ENCODE results near the gene SAMD4A. TPM values are rescaled to one million over a fixed set of nuclear protein-coding genes. Genes with fewer than 3 reads are reported as not detected.

The SAMD4A gene
- total RNA-seq, 1 donor from 2014 or later, result 4.7 TPM

DNA sequence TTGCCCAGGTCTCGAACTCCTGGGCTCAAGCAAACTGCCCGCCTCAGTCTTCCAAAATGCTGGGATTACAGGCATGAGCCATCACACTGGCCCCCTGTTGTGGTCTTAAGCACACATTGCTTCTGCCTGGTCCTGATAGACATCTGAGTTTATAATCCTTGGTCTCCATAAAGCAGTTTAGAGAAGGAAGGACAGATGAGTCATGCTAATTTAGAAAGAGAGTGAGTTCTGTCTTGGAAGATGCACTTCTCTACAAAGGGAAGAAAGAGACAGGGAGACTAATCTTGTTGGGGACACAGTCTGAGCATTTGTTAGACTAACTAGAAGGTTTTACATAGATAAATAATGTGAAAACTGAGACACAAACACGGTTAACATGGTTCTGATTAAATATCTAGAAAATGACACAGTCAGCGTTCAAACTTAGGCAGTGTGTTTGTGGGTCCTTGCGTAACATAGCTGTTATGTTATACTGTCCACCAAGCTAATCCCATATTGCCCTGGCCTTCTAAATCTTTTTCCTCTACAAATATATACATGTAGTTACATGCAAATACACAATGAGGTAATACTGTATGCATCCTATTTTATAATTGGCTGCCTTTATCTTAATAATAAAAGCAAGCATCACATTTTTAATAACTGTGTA lies 31.0 kb downstream of the SAMD4A start:
- Mint-ChIP-seq H3K27me3 (ENCODE audit: low read depth) (no peaks in the 10 kb centered on the region), H3K9me3 (peaks cover 2% of the 10 kb centered on the region), H3K36me3 (ENCODE audit: low read depth) (no peaks in the 10 kb centered on the region), H3K4me1 (peaks cover 10% of the 10 kb centered on the region), H3K4me3 (no peak overlapping the region), H3K27ac (ENCODE audit: unreplicated experiment) (no peak overlapping the region)
- no peak for DNase-seq (ENCODE audit: low read depth, low spot score)
- TF ChIP-seq, protein P1, sequence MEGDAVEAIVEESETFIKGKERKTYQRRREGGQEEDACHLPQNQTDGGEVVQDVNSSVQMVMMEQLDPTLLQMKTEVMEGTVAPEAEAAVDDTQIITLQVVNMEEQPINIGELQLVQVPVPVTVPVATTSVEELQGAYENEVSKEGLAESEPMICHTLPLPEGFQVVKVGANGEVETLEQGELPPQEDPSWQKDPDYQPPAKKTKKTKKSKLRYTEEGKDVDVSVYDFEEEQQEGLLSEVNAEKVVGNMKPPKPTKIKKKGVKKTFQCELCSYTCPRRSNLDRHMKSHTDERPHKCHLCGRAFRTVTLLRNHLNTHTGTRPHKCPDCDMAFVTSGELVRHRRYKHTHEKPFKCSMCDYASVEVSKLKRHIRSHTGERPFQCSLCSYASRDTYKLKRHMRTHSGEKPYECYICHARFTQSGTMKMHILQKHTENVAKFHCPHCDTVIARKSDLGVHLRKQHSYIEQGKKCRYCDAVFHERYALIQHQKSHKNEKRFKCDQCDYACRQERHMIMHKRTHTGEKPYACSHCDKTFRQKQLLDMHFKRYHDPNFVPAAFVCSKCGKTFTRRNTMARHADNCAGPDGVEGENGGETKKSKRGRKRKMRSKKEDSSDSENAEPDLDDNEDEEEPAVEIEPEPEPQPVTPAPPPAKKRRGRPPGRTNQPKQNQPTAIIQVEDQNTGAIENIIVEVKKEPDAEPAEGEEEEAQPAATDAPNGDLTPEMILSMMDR (conservative IDR thresholded peaks at IDR 0.05), result no peak

DNA sequence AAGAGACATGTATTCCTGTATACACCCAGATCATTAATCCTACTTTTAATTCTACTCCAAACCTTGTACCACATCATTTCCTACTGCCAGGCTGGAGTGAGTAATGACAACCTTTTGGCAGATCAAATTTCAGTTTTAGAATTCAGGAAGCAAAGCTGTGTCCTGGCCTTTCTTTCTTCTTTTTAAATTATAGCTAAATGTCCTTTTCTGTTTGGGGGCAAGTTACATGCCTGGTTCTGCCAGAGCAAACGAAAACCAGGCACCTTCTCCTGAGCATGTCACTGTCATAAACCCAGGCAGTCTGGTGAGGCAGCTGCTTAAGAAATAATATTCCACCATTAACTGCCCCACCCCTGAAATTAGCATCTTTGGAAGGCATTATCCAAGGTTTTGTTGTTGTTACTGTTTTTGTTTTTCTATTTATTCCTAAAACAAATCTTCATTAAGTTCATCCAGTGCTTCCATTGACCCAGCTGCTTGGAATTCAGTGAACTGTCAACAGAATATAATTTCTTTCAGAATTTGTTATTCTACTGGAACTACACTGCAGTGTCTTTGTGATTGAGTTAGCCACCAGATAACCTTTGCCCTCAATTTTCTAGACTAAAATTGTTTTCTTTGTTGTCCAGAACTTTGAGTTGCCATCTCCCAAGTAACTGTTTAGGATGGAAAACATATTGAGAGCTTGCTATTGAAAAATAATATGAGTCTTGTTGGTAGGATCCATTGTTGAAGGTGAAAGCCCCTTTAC lies 33.2 kb downstream of the SAMD4A start:
- peaks cover 10% of the 10 kb centered on the region for H3K4me1 Mint-ChIP-seq
- peaks cover 2% of the 10 kb centered on the region for H3K9me3 Mint-ChIP-seq
- no peaks in the 10 kb centered on the region for H3K36me3 Mint-ChIP-seq (ENCODE audit: low read depth)
- TF ChIP-seq, protein P1 (conservative IDR thresholded peaks at IDR 0.05), result no peak
- no peak for DNase-seq (ENCODE audit: low read depth, low spot score)
- H3K27me3 Mint-ChIP-seq (ENCODE audit: low read depth), result no peaks in the 10 kb centered on the region
- no peak overlapping the region for H3K4me3 Mint-ChIP-seq
- H3K27ac Mint-ChIP-seq (ENCODE audit: unreplicated experiment), result no peak overlapping the region

DNA sequence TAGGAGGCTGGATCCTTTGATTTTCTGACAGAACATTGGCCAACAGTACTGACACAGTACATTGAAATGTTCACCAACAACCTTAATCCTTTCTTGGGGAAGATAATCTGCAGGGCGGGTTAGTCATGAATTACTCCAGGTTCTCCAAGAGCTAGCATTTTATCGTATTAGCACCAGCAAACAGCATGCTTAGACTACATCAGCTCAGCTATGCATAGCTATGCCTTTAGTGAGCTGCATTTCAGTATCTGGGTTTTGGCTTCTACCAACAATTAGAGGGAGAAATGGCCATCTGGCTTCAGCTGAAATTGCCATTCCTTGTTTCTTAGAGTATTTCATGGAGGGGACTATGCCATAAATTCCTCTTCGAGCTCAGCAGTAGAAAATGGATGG lies 33.8 kb downstream of the SAMD4A start:
- Mint-ChIP-seq H3K36me3 (ENCODE audit: low read depth) (no peaks in the 10 kb centered on the region), H3K4me3 (no peak overlapping the region), H3K9me3 (peaks cover 2% of the 10 kb centered on the region), H3K27me3 (ENCODE audit: low read depth) (no peaks in the 10 kb centered on the region), H3K27ac (ENCODE audit: unreplicated experiment) (no peak overlapping the region), H3K4me1 (peaks cover 10% of the 10 kb centered on the region)
- no peak for DNase-seq (ENCODE audit: low read depth, low spot score)
- TF ChIP-seq, protein P1 (conservative IDR thresholded peaks at IDR 0.05), result no peak

DNA sequence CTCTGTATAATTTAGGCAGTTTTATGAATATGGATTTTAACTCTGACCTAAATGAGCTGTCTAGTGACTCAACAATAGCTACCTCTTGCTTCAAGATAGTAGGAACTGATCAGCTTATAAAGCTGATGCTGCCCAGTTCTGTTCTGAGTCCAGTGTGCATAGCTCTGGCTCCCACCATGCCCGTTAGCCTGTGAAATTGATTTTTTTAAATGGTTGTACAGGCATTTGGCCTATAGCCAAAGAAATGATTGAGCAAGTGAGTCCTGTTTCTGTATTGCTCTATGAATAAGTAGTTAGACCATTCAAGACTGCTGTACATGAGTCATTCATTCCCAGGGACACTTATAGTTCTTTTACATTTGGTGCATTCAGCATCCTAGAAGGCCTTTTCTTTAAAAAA lies 36.4 kb downstream of the SAMD4A start:
- peaks cover 5% of the 10 kb centered on the region for H3K9me3 Mint-ChIP-seq
- no peak overlapping the region for H3K27ac Mint-ChIP-seq (ENCODE audit: unreplicated experiment)
- H3K27me3 Mint-ChIP-seq (ENCODE audit: low read depth), result no peaks in the 10 kb centered on the region
- TF ChIP-seq, protein P1 (conservative IDR thresholded peaks at IDR 0.05), result no peak
- peaks cover 23% of the 10 kb centered on the region for H3K4me1 Mint-ChIP-seq
- no peak for DNase-seq (ENCODE audit: low read depth, low spot score)
- H3K36me3 Mint-ChIP-seq (ENCODE audit: low read depth), result no peaks in the 10 kb centered on the region
- H3K4me3 Mint-ChIP-seq, result no peak overlapping the region

DNA sequence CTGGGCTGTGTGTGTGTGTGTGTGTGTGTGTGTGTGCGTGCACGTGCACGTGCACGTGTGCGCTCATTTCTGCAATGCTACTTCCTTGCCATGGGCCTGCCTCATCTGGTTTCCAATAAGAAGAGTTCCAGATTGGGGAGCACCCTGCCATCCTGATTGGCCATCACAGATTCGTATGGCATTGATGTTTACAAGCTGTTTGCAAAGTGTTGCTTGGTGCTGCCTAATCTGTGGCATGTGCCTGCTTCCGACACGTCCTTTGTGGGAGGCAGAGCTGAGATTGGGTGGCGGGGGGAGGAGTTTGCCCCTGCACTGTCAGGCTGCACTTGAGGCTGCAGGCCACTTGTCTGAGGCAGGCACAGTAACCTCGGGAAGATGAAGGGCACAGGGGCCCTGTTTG lies 39.2 kb downstream of the SAMD4A start:
- Mint-ChIP-seq H3K27ac (ENCODE audit: unreplicated experiment) (peak overlapping the region; percentile 75), H3K36me3 (ENCODE audit: low read depth) (peaks cover 3% of the 10 kb centered on the region), H3K9me3 (peaks cover 4% of the 10 kb centered on the region), H3K4me1 (peaks cover 13% of the 10 kb centered on the region), H3K4me3 (no peak overlapping the region), H3K27me3 (ENCODE audit: low read depth) (no peaks in the 10 kb centered on the region)
- no peak for DNase-seq (ENCODE audit: low read depth, low spot score)
- TF ChIP-seq, protein P1 (conservative IDR thresholded peaks at IDR 0.05), result no peak
